Esophagus muscularis mucosa (tissue), 4 donors: ENCODE results near the gene C1QB.

Source experiments
- EP300 ChIP-seq: sonication (generic); formaldehyde crosslinking; IDR thresholded peaks from one replicate; pipeline ENCODE4 v1.6.1; 2017; ENCODE audit warnings: antibody characterized with exemption
- POLR2A ChIP-seq: fragments of 450-650 bp; IDR thresholded peaks from one replicate; pipeline ENCODE4 v1.6.1; 2017; ENCODE audit warnings: antibody characterized with exemption, moderate library complexity, mild to moderate bottlenecking, low read depth
- POLR2AphosphoS5 ChIP-seq, 2 donors: sonication (generic); formaldehyde crosslinking; IDR thresholded peaks; one replicate each; pipeline ENCODE4 v1.6.1; 2017; ENCODE audit warnings: antibody characterized with exemption in 2 of 2
- TF ChIP-seq, protein P1 (sequence below), 3 experiments: fragments of 200-600 bp in 2 of 3; fragments of 450-650 bp in 1 of 3; sonication (generic) in 2 of 3; IDR thresholded peaks; one replicate each; pipeline ENCODE4 v1.5.1; 2017 to 2019; ENCODE audit warnings: antibody characterized with exemption in 3 of 3, mild to moderate bottlenecking in 2 of 3, moderate library complexity in 1 of 3

DNA sequence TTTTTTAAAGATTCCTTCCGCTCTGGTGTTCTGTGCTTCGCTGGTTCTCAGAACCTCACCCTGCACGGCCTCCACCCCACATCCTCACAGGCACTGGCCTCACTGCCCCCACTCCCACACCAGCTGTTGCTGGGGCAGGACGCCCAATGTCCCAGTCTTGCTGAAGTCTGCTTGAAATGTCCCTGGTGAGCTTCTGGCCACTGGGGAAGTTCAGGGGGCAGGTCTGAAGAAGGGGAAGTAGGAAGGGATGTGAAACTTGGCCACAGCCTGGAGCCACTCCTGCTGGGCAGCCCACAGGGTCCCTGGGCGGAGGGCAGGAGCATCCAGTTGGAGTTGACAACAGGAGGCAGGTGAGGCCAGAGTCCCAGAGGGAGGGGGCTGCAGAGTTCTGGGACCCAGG, 16.7 kb upstream of the C1QB start, which contains the start of gene C1QA:
- TF ChIP-seq, protein P1, sequence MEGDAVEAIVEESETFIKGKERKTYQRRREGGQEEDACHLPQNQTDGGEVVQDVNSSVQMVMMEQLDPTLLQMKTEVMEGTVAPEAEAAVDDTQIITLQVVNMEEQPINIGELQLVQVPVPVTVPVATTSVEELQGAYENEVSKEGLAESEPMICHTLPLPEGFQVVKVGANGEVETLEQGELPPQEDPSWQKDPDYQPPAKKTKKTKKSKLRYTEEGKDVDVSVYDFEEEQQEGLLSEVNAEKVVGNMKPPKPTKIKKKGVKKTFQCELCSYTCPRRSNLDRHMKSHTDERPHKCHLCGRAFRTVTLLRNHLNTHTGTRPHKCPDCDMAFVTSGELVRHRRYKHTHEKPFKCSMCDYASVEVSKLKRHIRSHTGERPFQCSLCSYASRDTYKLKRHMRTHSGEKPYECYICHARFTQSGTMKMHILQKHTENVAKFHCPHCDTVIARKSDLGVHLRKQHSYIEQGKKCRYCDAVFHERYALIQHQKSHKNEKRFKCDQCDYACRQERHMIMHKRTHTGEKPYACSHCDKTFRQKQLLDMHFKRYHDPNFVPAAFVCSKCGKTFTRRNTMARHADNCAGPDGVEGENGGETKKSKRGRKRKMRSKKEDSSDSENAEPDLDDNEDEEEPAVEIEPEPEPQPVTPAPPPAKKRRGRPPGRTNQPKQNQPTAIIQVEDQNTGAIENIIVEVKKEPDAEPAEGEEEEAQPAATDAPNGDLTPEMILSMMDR (IDR thresholded peaks at IDR 0.05): no peak
- TF ChIP-seq POLR2A (no peak), POLR2AphosphoS5 (IDR thresholded peaks at IDR 0.05) (peak; percentile 16 to 45), EP300 (no peak)
